HG02943 (cell line): ENCODE data around the gene TFEB.
A peak's percentile ranks its signal among the peaks of the same experiment; 100 is the strongest.

Experiments
- ATAC-seq: cut with Tn5 transposase; IDR thresholded peaks from one replicate; pipeline ENCODE4 v1.9.1; 2021; ENCODE audit warnings: mild to moderate bottlenecking, low read depth, moderate library complexity; ENCODE audit not compliant: unreplicated experiment

Gene TFEB

GRCh38 chr6:41735427-41736185 lies at the start of gene TFEB:
TFEB (minus strand) TSS chr6:41735608; CDS start chr6:41691213, 44,395 bp downstream.
- ATAC-seq: peak; percentile 44

- no peak for ATAC-seq
Measured at GRCh38 chr6:41784581-41785171, 49.3 kb upstream of the TFEB start.

- no peak for ATAC-seq
Measured at GRCh38 chr6:41783106-41783780, 47.8 kb upstream of the TFEB start.

GRCh38 chr6:41781366-41781730 lies 45.9 kb upstream of the TFEB start:
- no peak for ATAC-seq

- ATAC-seq: no peak
Measured at GRCh38 chr6:41780551-41781365, 45.4 kb upstream of the TFEB start, which contains the start of gene PRICKLE4. PRICKLE4 (plus strand) TSS chr6:41780782; CDS start chr6:41783474, 2,692 bp downstream.

GRCh38 chr6:41779788-41780550 lies 44.6 kb upstream of the TFEB start, which contains the start of gene FRS3:
FRS3 (minus strand) TSS chr6:41779900; CDS start chr6:41776987, 2,913 bp downstream.
- peak; percentile 86 for ATAC-seq

- ATAC-seq: no peak
Measured at GRCh38 chr6:41779336-41779735, 43.9 kb upstream of the TFEB start.

- no peak for ATAC-seq
Measured at GRCh38 chr6:41778895-41779294, 43.5 kb upstream of the TFEB start.

GRCh38 chr6:41777551-41778285 lies 42.3 kb upstream of the TFEB start:
- no peak for ATAC-seq

GRCh38 chr6:41775293-41775882 lies 40.0 kb upstream of the TFEB start:
- no peak for ATAC-seq

- ATAC-seq: no peak
Measured at GRCh38 chr6:41774841-41775240, 39.4 kb upstream of the TFEB start.

- no peak for ATAC-seq
Measured at GRCh38 chr6:41771058-41771983, 35.9 kb upstream of the TFEB start.

- ATAC-seq: no peak
Measured at GRCh38 chr6:41770381-41771057, 35.1 kb upstream of the TFEB start.

GRCh38 chr6:41769376-41769775 lies 34.0 kb upstream of the TFEB start:
- ATAC-seq: no peak

- ATAC-seq: no peak
Measured at GRCh38 chr6:41768545-41769308, 33.3 kb upstream of the TFEB start.

GRCh38 chr6:41767112-41767833 lies 31.9 kb upstream of the TFEB start:
- ATAC-seq: no peak
